Stimulated activated CD8-positive, alpha-beta memory T cell treated with anti-CD3 and anti-CD28 coated beads, Interleukin-15, amount 100 ng/mL, for 48 hours (primary cell): ENCODE measurements around the gene SIMC1.

Experiments
- DNase-seq, 2 donors: peaks; one replicate each; pipeline ENCODE4 v3.0.0-alpha.2; 2020; ENCODE audit warnings: low read depth in 2 of 2

Gene SIMC1

GRCh38 chr5:176364765-176365350 is 126.6 kb downstream of the SIMC1 start:
- DNase-seq = no peak

- peak; percentile 52 to 57 for DNase-seq
Measured at GRCh38 chr5:176365351-176366231, 127.4 kb downstream of the SIMC1 start, which contains the start of gene ARL10. TSS of gene ARL10 (plus strand) at chr5:176365487. CDS start at chr5:176365564, 77 bp downstream.

DNA sequence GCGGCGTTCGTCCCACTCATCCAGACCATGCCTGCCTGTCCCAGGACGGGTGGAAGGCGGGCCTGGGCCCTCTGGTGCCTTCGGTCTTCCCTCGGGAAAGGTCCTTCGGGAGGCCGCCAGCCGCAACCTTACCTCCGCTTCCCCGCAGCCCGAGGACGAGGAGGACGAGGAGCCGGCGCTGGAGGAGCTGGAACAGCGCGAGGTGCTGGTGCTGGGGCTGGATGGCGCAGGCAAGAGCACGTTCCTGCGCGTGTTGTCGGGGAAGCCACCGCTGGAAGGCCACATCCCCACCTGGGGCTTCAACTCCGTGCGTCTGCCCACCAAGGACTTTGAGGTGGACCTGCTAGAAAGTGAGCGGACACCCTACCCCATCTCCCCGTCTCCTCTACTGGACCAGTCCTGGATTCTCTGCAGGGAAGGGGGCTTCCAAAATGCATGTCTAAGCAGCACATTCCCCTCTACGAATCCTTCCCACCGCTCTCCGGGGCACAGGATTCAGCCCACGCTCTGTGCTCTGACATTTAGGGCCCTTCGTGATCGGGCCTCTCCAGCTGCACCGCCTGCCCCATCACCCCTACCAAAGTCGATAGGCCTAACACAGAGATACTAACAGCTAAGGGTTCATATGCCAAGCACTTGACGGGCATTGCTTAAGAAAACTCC is 128.1 kb downstream of the SIMC1 start:
- no peak for DNase-seq

GRCh38 chr5:176368726-176369125 is 130.5 kb downstream of the SIMC1 start:
- DNase-seq = no peak

DNA sequence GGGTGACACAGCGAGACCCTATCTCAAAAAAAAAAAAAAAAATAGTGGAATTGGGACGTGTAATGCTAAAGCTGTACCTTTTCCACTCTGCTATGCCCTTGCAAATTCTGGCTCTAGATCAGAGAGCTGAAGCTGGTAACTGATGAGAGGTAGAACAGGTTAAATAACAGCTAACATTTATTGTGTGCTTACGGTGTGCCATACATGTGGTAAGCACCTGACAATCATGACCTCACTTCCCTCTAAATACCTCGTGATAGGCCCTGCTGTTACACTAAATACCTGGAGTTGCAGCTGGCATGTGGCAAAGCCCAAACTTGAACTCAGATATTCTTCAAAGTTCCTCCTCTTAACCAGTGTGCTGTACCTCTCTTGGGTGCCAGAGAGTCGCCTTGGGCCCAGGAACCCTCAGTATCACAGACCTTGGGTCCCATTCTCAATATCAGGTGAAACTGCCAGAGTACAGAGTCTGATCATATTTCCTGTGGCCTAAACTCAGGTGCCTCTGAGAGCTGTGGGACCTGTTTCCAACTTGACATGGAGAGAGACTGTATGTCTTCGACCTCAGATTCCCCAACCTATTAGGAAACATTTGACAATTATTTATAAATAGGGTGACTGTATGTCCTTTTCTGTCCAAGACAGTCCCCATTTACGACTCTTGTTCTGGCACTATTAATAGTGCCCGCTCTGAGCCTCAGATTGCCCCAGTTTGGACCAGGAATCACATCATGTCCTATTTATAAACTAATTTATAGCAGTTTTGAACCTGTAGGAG is 131.9 kb downstream of the SIMC1 start:
- DNase-seq = no peak

- DNase-seq = no peak
Measured at GRCh38 chr5:176371621-176372539, 133.7 kb downstream of the SIMC1 start.

- DNase-seq = no peak
Measured at GRCh38 chr5:176373100-176373818, 135.0 kb downstream of the SIMC1 start.

- no peak for DNase-seq
Measured at GRCh38 chr5:176379881-176380280, 141.7 kb downstream of the SIMC1 start.

GRCh38 chr5:176381423-176381822 is 143.2 kb downstream of the SIMC1 start:
- no peak for DNase-seq

DNA sequence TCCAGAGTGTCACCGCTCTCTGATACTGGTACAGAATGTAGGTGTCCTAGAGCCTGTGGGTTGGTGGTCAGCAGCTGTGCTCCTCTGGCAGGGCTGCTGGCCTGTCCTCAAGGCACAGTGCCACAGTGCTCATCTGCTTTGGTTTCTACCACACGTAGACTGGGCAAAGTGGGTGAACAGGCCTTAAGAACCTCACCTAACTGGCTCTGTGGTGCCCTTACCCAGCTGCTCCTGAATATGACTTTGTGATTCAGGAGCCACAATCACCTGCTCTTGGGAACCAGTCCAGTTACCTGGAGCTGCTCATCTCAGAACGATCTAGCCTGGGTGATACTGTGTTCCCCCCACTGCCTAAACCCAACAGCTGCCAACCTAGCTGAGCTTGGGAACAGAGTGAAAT is 143.8 kb downstream of the SIMC1 start:
- DNase-seq = no peak

DNA sequence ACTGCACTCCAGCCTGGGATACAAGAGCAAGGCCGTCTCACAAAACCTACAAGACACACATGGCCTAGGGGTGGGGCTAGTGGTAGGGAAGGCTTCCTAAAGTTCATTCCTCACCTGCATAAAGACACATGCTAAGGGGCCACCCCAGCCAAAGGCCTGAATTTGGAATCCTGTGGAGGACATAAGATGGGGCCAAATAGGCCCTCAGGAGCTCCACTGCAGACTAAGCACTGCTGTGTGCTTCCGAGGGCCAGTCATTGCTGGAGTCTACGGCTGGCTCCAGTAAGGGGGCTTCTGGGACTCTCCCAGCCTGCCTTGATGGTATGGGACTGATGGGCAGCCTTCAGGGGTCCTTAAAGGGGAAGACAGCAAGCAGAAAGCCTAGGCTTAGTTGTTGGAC is 144.5 kb downstream of the SIMC1 start:
- DNase-seq = no peak

- no peak for DNase-seq
Measured at GRCh38 chr5:176383248-176383905, 145.2 kb downstream of the SIMC1 start.

GRCh38 chr5:176383961-176384360 is 145.7 kb downstream of the SIMC1 start:
- no peak for DNase-seq

- DNase-seq = no peak
Measured at GRCh38 chr5:176384366-176384930, 146.2 kb downstream of the SIMC1 start.

DNA sequence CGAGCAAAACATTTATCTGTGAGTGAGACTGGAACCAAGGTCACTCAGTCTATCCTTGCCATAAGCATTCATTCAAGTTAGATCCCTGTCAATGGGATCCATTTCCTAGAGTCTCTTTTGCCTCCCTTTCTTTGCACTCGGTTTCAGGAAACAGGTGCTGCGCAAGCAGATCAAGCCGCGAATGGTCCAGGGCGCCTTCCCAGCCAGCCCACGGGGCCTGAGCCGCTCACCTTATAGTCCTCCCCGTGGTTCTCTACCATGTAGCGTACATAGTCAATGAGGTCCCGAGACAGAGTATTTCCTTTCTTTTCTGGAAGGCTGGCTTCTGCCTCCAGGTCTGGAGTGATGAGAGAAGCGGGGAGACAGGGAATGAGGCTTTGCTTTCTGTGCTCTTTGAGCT is 146.8 kb downstream of the SIMC1 start:
- no peak for DNase-seq

DNA sequence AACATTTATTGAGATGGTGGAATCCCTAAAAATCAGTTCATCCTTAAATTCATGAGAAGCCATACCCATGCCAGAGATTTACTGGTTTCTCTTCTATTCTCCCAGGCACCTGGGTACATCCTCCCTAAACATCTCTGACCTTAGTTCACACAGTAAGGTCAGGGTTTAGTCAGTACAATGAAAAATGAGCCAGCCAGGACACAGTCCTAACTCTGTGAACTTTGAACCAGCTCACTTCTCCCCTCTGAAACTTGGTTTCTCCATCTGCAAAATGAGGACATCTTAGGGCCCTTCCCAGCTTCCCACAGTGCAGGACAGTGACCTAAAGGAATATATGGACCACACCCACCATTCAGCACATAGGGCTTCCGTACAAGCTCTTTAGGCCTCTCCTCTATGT is 148.3 kb downstream of the SIMC1 start:
- no peak for DNase-seq

DNA sequence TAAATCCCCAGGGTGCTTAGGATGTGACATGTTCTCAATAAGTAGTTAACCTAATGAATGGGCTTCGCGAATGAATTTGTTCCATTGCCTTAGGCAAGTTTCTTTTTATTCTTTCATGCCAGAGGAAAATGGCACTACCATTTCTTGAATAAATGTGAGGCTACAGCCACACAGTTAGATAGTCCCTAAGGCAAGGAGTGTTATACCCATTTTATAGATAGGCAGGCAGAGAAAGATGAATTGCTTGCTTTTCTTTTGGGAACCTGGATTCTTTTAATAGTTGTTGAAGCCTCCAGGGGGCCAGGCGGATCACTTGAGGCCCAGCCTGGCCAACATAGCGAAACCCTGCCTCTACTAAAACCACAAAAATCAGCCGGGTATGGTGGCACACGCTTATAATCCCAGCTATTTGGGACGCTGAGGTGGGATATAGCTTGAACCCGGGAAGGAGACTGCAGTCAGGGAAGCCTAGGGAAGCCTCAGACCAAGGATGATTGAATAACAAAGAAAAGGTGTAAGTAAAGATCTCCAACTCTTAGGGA is 149.2 kb downstream of the SIMC1 start:
- DNase-seq = no peak

GRCh38 chr5:176388003-176388443 is 149.8 kb downstream of the SIMC1 start:
- DNase-seq = no peak
